Keratinocyte (primary cell): ENCODE data around the gene RAC2. TPM values are rescaled to one million over a fixed set of nuclear protein-coding genes. Genes with fewer than 3 reads are reported as not detected.
A peak's percentile ranks its signal among the peaks of the same experiment; 100 is the strongest.

ENCODE experiments used
- DNase-seq: peaks from one replicate; pipeline ENCODE4 v3.0.0-alpha.2; 2011; ENCODE audit warnings: low read depth, missing footprints, low spot score
- FAIRE-seq: peaks from 2 replicates; lab custom pipeline; 2011; peaks lifted over from hg19 to GRCh38; lab: Jason Lieb, UNC
- H2AFZ ChIP-seq: 2 replicates; pipeline ENCODE4 v1.6.0; 2012; ENCODE audit warnings: low read length, control low read depth, inconsistent platforms; ENCODE audit not compliant: control insufficient read depth
- H3K27ac ChIP-seq: 2 replicates; pipeline ENCODE4 v1.5.1; 2011; ENCODE audit warnings: low read length; ENCODE audit not compliant: control insufficient read depth, insufficient read depth
- H3K27me3 ChIP-seq: 3 replicates; pipeline ENCODE4 v1.6.0; 2011; ENCODE audit warnings: low read length; ENCODE audit not compliant: control insufficient read depth, insufficient read depth; ENCODE audit errors: extremely low read depth
- H3K36me3 ChIP-seq, 2 experiments: 2 replicates in 1 of 2; 3 replicates in 1 of 2; pipeline ENCODE4 v1.5.1; 2011; ENCODE audit warnings: low read length in 2 of 2, mild to moderate bottlenecking in 1 of 2; ENCODE audit not compliant: control insufficient read depth in 2 of 2, insufficient read depth in 2 of 2; ENCODE audit errors: extremely low read depth in 1 of 2
- H3K4me1 ChIP-seq: 3 replicates; pipeline ENCODE4 v1.5.1; 2011; ENCODE audit warnings: low read length; ENCODE audit not compliant: control insufficient read depth, insufficient read depth; ENCODE audit errors: extremely low read depth
- H3K4me2 ChIP-seq: 3 replicates; pipeline ENCODE4 v1.6.0; 2011; ENCODE audit warnings: low read depth, low read length; ENCODE audit not compliant: control insufficient read depth, insufficient read depth; ENCODE audit errors: extremely low read depth
- H3K4me3 ChIP-seq, 3 experiments: fragments of 200-600 bp in 1 of 3; sonication (generic) in 1 of 3; 2 replicates in 2 of 3; 3 replicates in 1 of 3; pipeline ENCODE4 v1.5.1; 2011 to 2016; ENCODE audit warnings: low read length in 3 of 3, mild to moderate bottlenecking in 3 of 3, control low read depth in 2 of 3, inconsistent platforms in 1 of 3, low read depth in 1 of 3, mixed read lengths in 1 of 3, mixed run types in 1 of 3, moderate library complexity in 1 of 3; ENCODE audit not compliant: control insufficient read depth in 2 of 3, insufficient read depth in 2 of 3; ENCODE audit errors: extremely low read depth in 1 of 3
- H3K79me2 ChIP-seq: 2 replicates; pipeline ENCODE4 v1.6.0; 2012; ENCODE audit warnings: low read length; ENCODE audit not compliant: control insufficient read depth, insufficient read depth
- H3K9ac ChIP-seq: 3 replicates; pipeline ENCODE4 v1.6.0; 2011; ENCODE audit warnings: low read length; ENCODE audit not compliant: control insufficient read depth, insufficient read depth; ENCODE audit errors: extremely low read depth
- H3K9me1 ChIP-seq: 3 replicates; pipeline ENCODE4 v1.6.0; 2011; ENCODE audit warnings: low read length; ENCODE audit not compliant: control insufficient read depth, insufficient read depth; ENCODE audit errors: extremely low read depth
- H3K9me3 ChIP-seq: 2 replicates; pipeline ENCODE4 v1.5.1; 2012; ENCODE audit warnings: low read depth, low read length; ENCODE audit not compliant: control insufficient read depth
- H4K20me1 ChIP-seq: 3 replicates; pipeline ENCODE4 v1.6.0; 2011; ENCODE audit warnings: low read length; ENCODE audit not compliant: control insufficient read depth, insufficient read depth; ENCODE audit errors: extremely low read depth
- EZH2 ChIP-seq: IDR thresholded peaks from one replicate; pipeline ENCODE4 v1.6.1; 2012; ENCODE audit warnings: inconsistent platforms, mild to moderate bottlenecking, low read length, moderate library complexity
- dilution Hi-C: fragments of 300-500 bp; cut with MboI; formaldehyde crosslinking; loops from one replicate; pipeline ENCODE4 v1.7.0; 2020; ENCODE audit warnings: low sequenced_read_pairs; ENCODE audit not compliant: extremely low pct_ligation_motif_present
- polyA plus RNA-seq, 5 experiments: library from polyadenylated mRNA; depleted of rRNA in 3 of 5; stranded (reverse) in 3 of 5; stranded (forward) in 1 of 5; unstranded in 1 of 5; fragments of >200 nt; gene quantifications; 1 replicate in 1 of 5; 2 replicates in 3 of 5; 3 replicates in 1 of 5; pipeline versions ENCODE4 v1.2.1 to v1.2.3, GENCODE V29; 2011 to 2012; ENCODE audit warnings: missing spikeins in 2 of 5, low read depth in 1 of 5, low replicate concordance in 1 of 5
- TF ChIP-seq, protein P1 (sequence below), 3 experiments: IDR thresholded peaks in 1 of 3; conservative IDR thresholded peaks in 1 of 3; optimal IDR thresholded peaks in 1 of 3; 2 replicates in 2 of 3; 3 replicates in 1 of 3; pipeline versions ENCODE3 to v1.5.1; 2011; ENCODE audit warnings: low read length in 3 of 3, mild to moderate bottlenecking in 3 of 3, moderate library complexity in 2 of 3, control low read depth in 1 of 3, inconsistent platforms in 1 of 3; ENCODE audit not compliant: insufficient read depth in 2 of 3; ENCODE audit errors: extremely low read depth in 1 of 3

The RAC2 gene
- polyA plus RNA-seq, 1 donor (not counting 4 experiments of a cell fraction or from before 2014, with no cell fraction given): 78.6 TPM

GRCh38 chr22:37197451-37198257, 46.4 kb downstream of the RAC2 start:
- H3K4me2 ChIP-seq: peak overlapping the region; percentile 69
- no peaks in the 10 kb centered on the region for H3K36me3 ChIP-seq
- no peaks in the 10 kb centered on the region for H3K79me2 ChIP-seq
- no peaks in the 10 kb centered on the region for H3K9me1 ChIP-seq
- peak overlapping the region in 1 of 3 experiments; percentile 2 for H3K4me3 ChIP-seq
- H2AFZ ChIP-seq: no peak overlapping the region
- dilution Hi-C loops: no loop called here
- DNase-seq (peak; percentile 89), FAIRE-seq (peak; percentile 89)
- H4K20me1 ChIP-seq: no peaks in the 10 kb centered on the region
- H3K27me3 ChIP-seq: no peaks in the 10 kb centered on the region
- no peaks in the 10 kb centered on the region for H3K9me3 ChIP-seq
- peaks cover 37% of the 10 kb centered on the region for H3K4me1 ChIP-seq
- H3K27ac ChIP-seq: peak overlapping the region; percentile 70
- peak overlapping the region; percentile 87 for H3K9ac ChIP-seq
- TF ChIP-seq EZH2: no peak
- TF ChIP-seq, protein P1, sequence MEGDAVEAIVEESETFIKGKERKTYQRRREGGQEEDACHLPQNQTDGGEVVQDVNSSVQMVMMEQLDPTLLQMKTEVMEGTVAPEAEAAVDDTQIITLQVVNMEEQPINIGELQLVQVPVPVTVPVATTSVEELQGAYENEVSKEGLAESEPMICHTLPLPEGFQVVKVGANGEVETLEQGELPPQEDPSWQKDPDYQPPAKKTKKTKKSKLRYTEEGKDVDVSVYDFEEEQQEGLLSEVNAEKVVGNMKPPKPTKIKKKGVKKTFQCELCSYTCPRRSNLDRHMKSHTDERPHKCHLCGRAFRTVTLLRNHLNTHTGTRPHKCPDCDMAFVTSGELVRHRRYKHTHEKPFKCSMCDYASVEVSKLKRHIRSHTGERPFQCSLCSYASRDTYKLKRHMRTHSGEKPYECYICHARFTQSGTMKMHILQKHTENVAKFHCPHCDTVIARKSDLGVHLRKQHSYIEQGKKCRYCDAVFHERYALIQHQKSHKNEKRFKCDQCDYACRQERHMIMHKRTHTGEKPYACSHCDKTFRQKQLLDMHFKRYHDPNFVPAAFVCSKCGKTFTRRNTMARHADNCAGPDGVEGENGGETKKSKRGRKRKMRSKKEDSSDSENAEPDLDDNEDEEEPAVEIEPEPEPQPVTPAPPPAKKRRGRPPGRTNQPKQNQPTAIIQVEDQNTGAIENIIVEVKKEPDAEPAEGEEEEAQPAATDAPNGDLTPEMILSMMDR (optimal IDR thresholded peaks at IDR 0.05 in 1 of 3, IDR thresholded peaks at IDR 0.05 in 1 of 3, conservative IDR thresholded peaks at IDR 0.05 in 1 of 3; ENCODE audit: extremely low read depth in 1 of 3, insufficient read depth in 2 of 3, low read length in 3 of 3): no peak

GRCh38 chr22:37196539-37197450, 47.3 kb downstream of the RAC2 start:
- Histone ChIP-seq H3K9me3 (no peaks in the 10 kb centered on the region), H3K27me3 (no peaks in the 10 kb centered on the region), H3K79me2 (no peaks in the 10 kb centered on the region), H3K4me1 (peaks cover 37% of the 10 kb centered on the region), H4K20me1 (no peaks in the 10 kb centered on the region), H3K4me3 (peak overlapping the region in 1 of 3 experiments; percentile 21), H3K4me2 (peak overlapping the region; percentile 69), H3K36me3 (no peaks in the 10 kb centered on the region), H3K9ac (peak overlapping the region; percentile 87), H3K9me1 (no peaks in the 10 kb centered on the region), H3K27ac (peak overlapping the region; percentile 70), H2AFZ (no peak overlapping the region)
- FAIRE-seq (no peak), DNase-seq (no peak)
- no peak for TF ChIP-seq EZH2
- TF ChIP-seq, protein P1 (optimal IDR thresholded peaks at IDR 0.05 in 1 of 3, IDR thresholded peaks at IDR 0.05 in 1 of 3, conservative IDR thresholded peaks at IDR 0.05 in 1 of 3; ENCODE audit: extremely low read depth in 1 of 3, insufficient read depth in 2 of 3, low read length in 3 of 3): no peak
- dilution Hi-C loops: no loop called here
